Thyroid gland (tissue), 4 donors: ENCODE measurements around the gene XRRA1.

Experiments used
- CTCF ChIP-seq, 6 experiments: fragments of 200-600 bp in 3 of 6; fragments of 450-650 bp in 3 of 6; sonication (generic) in 3 of 6; IDR thresholded peaks; one replicate each; pipeline ENCODE4 v1.5.1; 2016 to 2019; ENCODE audit warnings: antibody characterized with exemption in 6 of 6, mild to moderate bottlenecking in 2 of 6, inconsistent platforms in 1 of 6, moderate library complexity in 1 of 6
- POLR2A ChIP-seq, 2 donors: fragments of 450-650 bp; IDR thresholded peaks; one replicate each; pipeline ENCODE4 v1.6.1; 2017; ENCODE audit warnings: antibody characterized with exemption in 2 of 2, mild to moderate bottlenecking in 2 of 2, moderate library complexity in 1 of 2

DNA sequence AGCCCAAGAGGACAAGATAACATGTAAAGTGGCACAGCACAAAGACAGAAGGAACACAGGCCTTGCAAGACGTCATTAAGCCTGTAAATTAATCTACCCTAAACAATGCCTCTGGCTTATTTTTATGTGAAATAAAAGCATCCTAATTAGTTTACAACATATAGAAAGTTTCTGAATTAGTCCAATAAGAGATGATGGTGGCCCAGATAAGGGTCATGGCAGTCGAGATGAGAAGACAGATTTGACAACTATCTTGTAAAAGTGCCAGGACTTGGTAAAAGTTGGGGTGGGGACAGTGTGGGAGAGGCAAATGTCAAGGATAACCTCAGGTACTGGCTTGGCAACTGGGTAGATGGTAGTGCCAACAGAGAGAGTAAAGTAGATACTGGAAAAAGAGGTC lies 13.6 kb downstream of the XRRA1 start:
- TF ChIP-seq CTCF (IDR thresholded peaks at IDR 0.05) (no peak), POLR2A (IDR thresholded peaks at IDR 0.05) (no peak)
